WTC11 (cell line): Measurements from ENCODE around the gene CEP250. TPM values are rescaled to one million over a fixed set of nuclear protein-coding genes. Genes with fewer than 3 reads are reported as not detected.
A peak's percentile ranks its signal among the peaks of the same experiment; 100 is the strongest.
"Not testable (repeated sequence)": the region's sequence is repeated elsewhere in the genome, so short reads cannot be mapped to it uniquely, and the experiment has no call there.

Experiments
- ATAC-seq: fragments of 200-7000 bp; cut with Tn5 transposase; 2 replicates; pipeline ENCODE4 v1.10.0; 2021; ENCODE audit warnings: mild to moderate bottlenecking, moderate library complexity
- CTCF ChIA-PET: fragments of 300-600 bp; sonication (Branson Sonifier 250); formaldehyde crosslinking; loops from one replicate; lab custom pipeline; 2021; ENCODE audit warnings: antibody characterized with exemption; lab: Charles Lee
- POLR2A ChIA-PET: fragments of 350-600 bp; sonication (Branson Sonifier 250); formaldehyde crosslinking; loops from one replicate; lab custom pipeline; 2021; ENCODE audit warnings: antibody characterized with exemption; lab: Charles Lee
- DNase-seq: peaks from one replicate; pipeline ENCODE4 v3.0.0; 2021; ENCODE audit warnings: low spot score
- H3K27ac Mint-ChIP-seq: 2 replicates; pipeline ENCODE4 v1.8.0; 2021; ENCODE audit warnings: mixed read lengths
- H3K27me3 Mint-ChIP-seq: 2 replicates; pipeline ENCODE4 v1.8.0; 2021; ENCODE audit warnings: low read depth, mild to moderate bottlenecking, moderate library complexity, mixed read lengths
- H3K36me3 Mint-ChIP-seq: 2 replicates; pipeline ENCODE4 v1.8.0; 2021; ENCODE audit warnings: mixed read lengths
- H3K4me1 Mint-ChIP-seq: 2 replicates; pipeline ENCODE4 v1.8.0; 2022; ENCODE audit warnings: mixed read lengths
- H3K4me3 Mint-ChIP-seq: 2 replicates; pipeline ENCODE4 v1.8.0; 2021; ENCODE audit warnings: mild to moderate bottlenecking, moderate library complexity, mixed read lengths
- H3K9me3 Mint-ChIP-seq: 2 replicates; pipeline ENCODE4 v1.8.0; 2021; ENCODE audit warnings: mixed read lengths
- CREB1 ChIP-seq: sonication (generic); formaldehyde crosslinking; IDR thresholded peaks from 2 replicates; pipeline ENCODE4 v1.8.0; 2023; ENCODE audit warnings: mild to moderate bottlenecking, missing genetic modification reagents
- ESRRA ChIP-seq: sonication (generic); formaldehyde crosslinking; IDR thresholded peaks from 2 replicates; pipeline ENCODE4 v1.8.1; 2022; ENCODE audit warnings: mild to moderate bottlenecking, missing genetic modification reagents, borderline replicate concordance
- NFYB ChIP-seq: sonication (generic); formaldehyde crosslinking; conservative IDR thresholded peaks from 2 replicates; pipeline ENCODE4 v1.8.0; 2022; ENCODE audit warnings: low read depth, missing genetic modification reagents
- NR2C2 ChIP-seq: sonication (generic); formaldehyde crosslinking; IDR thresholded peaks from 2 replicates; pipeline ENCODE4 v1.8.0; 2022; ENCODE audit warnings: mild to moderate bottlenecking, missing genetic modification reagents
- OVOL2 ChIP-seq: fragments of 250-450 bp; sonication (Bioruptor Pico); IDR thresholded peaks from 2 replicates; pipeline ENCODE4 v1.9.0; 2021; ENCODE audit warnings: mild to moderate bottlenecking, borderline replicate concordance
- TEAD4 ChIP-seq: sonication (generic); formaldehyde crosslinking; IDR thresholded peaks from 2 replicates; pipeline ENCODE4 v1.8.0; 2022; ENCODE audit warnings: mild to moderate bottlenecking, missing genetic modification reagents
- ZNF138 ChIP-seq: sonication (generic); formaldehyde crosslinking; conservative IDR thresholded peaks from 2 replicates; pipeline ENCODE4 v1.8.1; 2022; ENCODE audit warnings: mild to moderate bottlenecking, moderate library complexity, missing genetic modification reagents
- ZNF219 ChIP-seq: sonication (generic); formaldehyde crosslinking; IDR thresholded peaks from 2 replicates; pipeline ENCODE4 v1.8.0; 2023; ENCODE audit warnings: missing genetic modification reagents, mild to moderate bottlenecking, borderline replicate concordance
- ZNF232 ChIP-seq: sonication (generic); formaldehyde crosslinking; IDR thresholded peaks from 2 replicates; pipeline ENCODE4 v1.8.0; 2022; ENCODE audit warnings: mild to moderate bottlenecking, missing genetic modification reagents
- ZNF263 ChIP-seq: sonication (generic); formaldehyde crosslinking; IDR thresholded peaks from 2 replicates; pipeline ENCODE4 v1.8.1; 2022; ENCODE audit warnings: low read depth, mild to moderate bottlenecking, moderate library complexity, missing genetic modification reagents
- ZNF396 ChIP-seq: fragments of 250-450 bp; sonication (Bioruptor Pico); IDR thresholded peaks from 2 replicates; pipeline ENCODE4 v1.8.0; 2021; ENCODE audit warnings: mild to moderate bottlenecking, moderate library complexity, borderline replicate concordance
- total RNA-seq: library from RNA; stranded (reverse); gene quantifications from 3 replicates; pipeline ENCODE4 v1.2.3, GENCODE V29; 2021
- TF ChIP-seq, protein P1 (sequence below): sonication (generic); formaldehyde crosslinking; IDR thresholded peaks from 2 replicates; pipeline ENCODE4 v1.8.1; 2023; ENCODE audit warnings: mild to moderate bottlenecking, missing genetic modification reagents
- TF ChIP-seq, protein P2 (sequence below): sonication (generic); formaldehyde crosslinking; IDR thresholded peaks from 2 replicates; pipeline ENCODE4 v1.8.1; 2023; ENCODE audit warnings: mild to moderate bottlenecking, missing genetic modification reagents, moderate library complexity
- TF ChIP-seq, protein P3 (sequence below): fragments of 250-450 bp; sonication (Bioruptor Pico); IDR thresholded peaks from 2 replicates; pipeline ENCODE4 v1.9.0; 2021; ENCODE audit warnings: mild to moderate bottlenecking
- TF ChIP-seq, protein P4 (sequence below): sonication (generic); formaldehyde crosslinking; IDR thresholded peaks from 2 replicates; pipeline ENCODE4 v1.8.1; 2022; ENCODE audit warnings: mild to moderate bottlenecking, missing genetic modification reagents, moderate library complexity, borderline replicate concordance
- TF ChIP-seq, protein P5 (sequence below): fragments of 250-450 bp; sonication (Bioruptor Pico); IDR thresholded peaks from 2 replicates; pipeline ENCODE4 v2.1.2; 2022; ENCODE audit warnings: mild to moderate bottlenecking, moderate library complexity

Gene CEP250
- total RNA-seq, 1 experiment from 2014 or later: 63.1 TPM

DNA sequence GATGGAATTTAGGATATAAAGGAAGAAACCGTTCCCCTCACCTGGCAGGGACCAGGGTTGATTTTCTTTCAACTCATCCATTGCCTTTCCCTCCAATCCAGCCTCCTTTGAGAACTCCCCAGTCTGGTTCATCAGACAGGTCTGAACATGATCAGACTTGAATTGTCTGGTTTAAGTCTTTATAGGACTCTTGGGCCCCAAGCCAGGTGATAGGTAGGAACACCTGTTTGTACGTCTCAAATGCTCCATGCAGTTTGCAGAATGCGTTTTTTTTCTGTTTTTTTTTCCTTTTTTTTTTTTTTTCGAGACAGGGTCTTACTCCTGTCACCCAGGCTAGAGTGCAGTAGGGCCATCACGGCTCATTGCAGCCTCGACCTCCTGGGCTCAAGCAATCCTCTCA, 4.1 kb upstream of the CEP250 start:
- H3K9me3 Mint-ChIP-seq: no peaks in the 10 kb centered on the region
- no peak for TF ChIP-seq ZNF219 (CRISPR knock-in tag)
- no peak for TF ChIP-seq CREB1 (CRISPR knock-in tag)
- TF ChIP-seq ZNF138 (CRISPR knock-in tag): no peak
- no peak for TF ChIP-seq ZNF263
- TF ChIP-seq, protein P1, sequence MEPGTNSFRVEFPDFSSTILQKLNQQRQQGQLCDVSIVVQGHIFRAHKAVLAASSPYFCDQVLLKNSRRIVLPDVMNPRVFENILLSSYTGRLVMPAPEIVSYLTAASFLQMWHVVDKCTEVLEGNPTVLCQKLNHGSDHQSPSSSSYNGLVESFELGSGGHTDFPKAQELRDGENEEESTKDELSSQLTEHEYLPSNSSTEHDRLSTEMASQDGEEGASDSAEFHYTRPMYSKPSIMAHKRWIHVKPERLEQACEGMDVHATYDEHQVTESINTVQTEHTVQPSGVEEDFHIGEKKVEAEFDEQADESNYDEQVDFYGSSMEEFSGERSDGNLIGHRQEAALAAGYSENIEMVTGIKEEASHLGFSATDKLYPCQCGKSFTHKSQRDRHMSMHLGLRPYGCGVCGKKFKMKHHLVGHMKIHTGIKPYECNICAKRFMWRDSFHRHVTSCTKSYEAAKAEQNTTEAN (CRISPR knock-in tag): no peak
- TF ChIP-seq, protein P2, sequence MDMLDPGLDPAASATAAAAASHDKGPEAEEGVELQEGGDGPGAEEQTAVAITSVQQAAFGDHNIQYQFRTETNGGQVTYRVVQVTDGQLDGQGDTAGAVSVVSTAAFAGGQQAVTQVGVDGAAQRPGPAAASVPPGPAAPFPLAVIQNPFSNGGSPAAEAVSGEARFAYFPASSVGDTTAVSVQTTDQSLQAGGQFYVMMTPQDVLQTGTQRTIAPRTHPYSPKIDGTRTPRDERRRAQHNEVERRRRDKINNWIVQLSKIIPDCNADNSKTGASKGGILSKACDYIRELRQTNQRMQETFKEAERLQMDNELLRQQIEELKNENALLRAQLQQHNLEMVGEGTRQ (CRISPR knock-in tag): no peak
- no peak for TF ChIP-seq NR2C2
- TF ChIP-seq NFYB: no peak
- TF ChIP-seq ZNF232 (CRISPR knock-in tag): no peak
- TF ChIP-seq, protein P3, sequence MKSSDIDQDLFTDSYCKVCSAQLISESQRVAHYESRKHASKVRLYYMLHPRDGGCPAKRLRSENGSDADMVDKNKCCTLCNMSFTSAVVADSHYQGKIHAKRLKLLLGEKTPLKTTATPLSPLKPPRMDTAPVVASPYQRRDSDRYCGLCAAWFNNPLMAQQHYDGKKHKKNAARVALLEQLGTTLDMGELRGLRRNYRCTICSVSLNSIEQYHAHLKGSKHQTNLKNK (CRISPR knock-in tag): no peak
- TF ChIP-seq TEAD4 (CRISPR knock-in tag): no peak
- no peak for TF ChIP-seq ZNF396 (CRISPR knock-in tag)
- H3K27ac Mint-ChIP-seq: peak overlapping the region; percentile 38
- ChIA-PET POLR2A (no interaction called here), CTCF (no interaction called here)
- ATAC-seq (no peak), DNase-seq (no peak)
- H3K27me3 Mint-ChIP-seq: no peaks in the 10 kb centered on the region
- H3K4me1 Mint-ChIP-seq: peaks cover 22% of the 10 kb centered on the region
- no peak overlapping the region for H3K4me3 Mint-ChIP-seq
- H3K36me3 Mint-ChIP-seq: peaks cover 6% of the 10 kb centered on the region; the same call in 1 of the 2 replicates

DNA sequence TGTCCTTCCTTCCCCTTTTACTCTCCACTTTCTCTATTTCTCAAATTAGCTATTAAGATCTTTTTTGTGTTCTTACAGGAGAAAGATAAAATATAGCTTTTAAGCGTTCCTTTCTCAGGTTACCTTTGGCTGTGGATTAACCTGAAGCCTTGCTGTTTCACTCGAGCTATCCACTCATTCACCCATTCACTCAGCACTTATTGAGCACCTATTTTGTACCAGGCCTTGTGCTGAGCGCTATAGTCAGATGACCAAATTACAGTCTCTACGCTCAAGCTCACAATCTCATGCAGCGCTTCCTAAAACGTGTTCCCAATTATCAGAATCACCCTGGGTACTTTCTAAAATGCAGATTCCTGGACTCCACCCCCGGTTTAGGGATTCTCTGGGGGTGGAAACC, 1.8 kb upstream of the CEP250 start:
- Mint-ChIP-seq H3K27ac (peak overlapping the region; percentile 74), H3K36me3 (peaks cover 6% of the 10 kb centered on the region; the same call in 1 of the 2 replicates), H3K4me1 (peaks cover 32% of the 10 kb centered on the region), H3K4me3 (peak overlapping the region; percentile 90), H3K27me3 (no peaks in the 10 kb centered on the region), H3K9me3 (no peaks in the 10 kb centered on the region)
- ATAC-seq (no peak), DNase-seq (no peak)
- ChIA-PET POLR2A (interaction anchor here (0.7 to 1.4 kb wide), 3 partner anchors 8 to 190 kb away, joined by 3 to 4 read pairs (median 4); no protein-coding TSS in a partner anchor), CTCF (interaction anchor here (1.2 to 2.5 kb wide), 6 partner anchors 14 to 684 kb away, joined by 3 to 19 read pairs (median 6); no protein-coding TSS in a partner anchor)
- TF ChIP-seq TEAD4 (CRISPR knock-in tag): no peak
- no peak for TF ChIP-seq ESRRA (CRISPR knock-in tag)

DNA sequence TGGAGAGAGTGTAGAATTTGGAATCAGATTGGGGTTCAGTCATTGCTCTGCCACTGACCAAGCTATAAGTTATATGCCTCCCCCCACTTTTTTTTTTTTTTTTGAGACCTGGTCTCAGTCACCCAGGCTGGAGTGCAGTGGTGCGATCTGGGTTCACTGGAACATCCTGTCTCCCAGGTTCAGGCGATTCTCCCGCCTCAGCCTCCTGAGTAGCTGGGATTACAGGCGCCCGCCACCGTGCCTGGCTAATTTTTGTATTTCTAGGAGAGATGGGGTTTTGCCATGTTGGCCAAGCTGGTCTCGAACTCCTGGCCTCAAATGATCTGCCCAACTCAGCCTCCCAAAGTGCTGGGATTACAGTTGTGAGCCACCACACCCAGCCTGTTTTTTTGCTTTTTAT, 1.3 kb downstream of the CEP250 start:
- peaks cover 17% of the 10 kb centered on the region for H3K36me3 Mint-ChIP-seq
- ChIA-PET POLR2A (interaction anchor here (0.7 to 2.9 kb wide), 2 partner anchors 85 to 92 kb away, joined by 4 to 10 read pairs; partner anchors contain the start of gene ERGIC3), CTCF (interaction anchor here (0.6 to 2.2 kb wide), 8 partner anchors 9 to 163 kb away, joined by 3 to 23 read pairs (median 3); no protein-coding TSS in a partner anchor)
- peaks cover 27% of the 10 kb centered on the region for H3K4me1 Mint-ChIP-seq
- not testable (repeated sequence) for DNase-seq, H3K27me3 Mint-ChIP-seq, H3K27ac Mint-ChIP-seq, H3K9me3 Mint-ChIP-seq, ATAC-seq
- peak overlapping the region; percentile 90 for H3K4me3 Mint-ChIP-seq

DNA sequence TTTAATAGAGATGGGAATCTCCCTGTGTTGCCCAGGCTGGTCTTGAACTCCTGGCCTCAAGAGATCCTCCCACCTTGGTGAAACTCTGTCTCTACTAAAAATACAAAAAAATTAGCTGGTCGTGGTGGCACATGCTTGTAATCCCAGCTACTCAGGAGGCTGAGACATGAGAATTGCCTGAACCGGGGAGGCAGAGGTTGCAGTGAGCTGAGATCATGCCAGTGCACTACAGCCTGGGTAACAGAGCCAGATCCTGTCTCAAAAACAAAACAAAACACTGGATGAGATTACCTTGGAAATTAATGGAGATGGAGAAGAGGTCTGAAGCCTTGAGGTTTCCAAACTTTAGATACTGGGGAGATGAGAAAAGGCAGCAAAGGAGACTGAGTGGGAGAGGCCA, 2.1 kb downstream of the CEP250 start:
- Mint-ChIP-seq H3K27ac (peak overlapping the region; percentile 58; the same call in 1 of the 2 replicates), H3K4me1 (peaks cover 27% of the 10 kb centered on the region), H3K36me3 (peaks cover 21% of the 10 kb centered on the region)
- ATAC-seq, H3K4me3 Mint-ChIP-seq, POLR2A ChIA-PET, H3K9me3 Mint-ChIP-seq, H3K27me3 Mint-ChIP-seq, DNase-seq: not testable (repeated sequence)
- CTCF ChIA-PET: interaction anchor here (0.6 to 2.1 kb wide), 5 partner anchors 10 to 151 kb away, joined by 3 to 23 read pairs (median 5); no protein-coding TSS in a partner anchor

DNA sequence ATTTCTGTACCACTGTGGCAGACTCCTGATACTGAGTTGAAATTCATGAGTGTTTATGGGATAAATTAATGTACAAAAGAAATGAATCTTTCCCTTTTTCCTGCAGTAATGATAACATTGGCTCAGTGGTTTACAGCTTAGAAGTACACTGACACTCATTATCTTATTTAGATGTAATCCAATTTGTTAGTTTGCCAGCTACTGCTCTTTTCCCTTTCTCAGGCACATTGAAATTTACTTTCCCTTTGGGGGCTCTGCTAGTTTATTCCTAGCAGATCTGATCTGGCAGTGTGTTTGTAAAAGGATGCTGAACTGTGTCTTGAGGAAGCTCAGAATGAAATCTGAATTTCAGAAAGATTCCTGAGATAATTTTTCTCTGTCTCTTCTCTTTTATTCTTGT, 3.0 kb downstream of the CEP250 start:
- TF ChIP-seq, protein P4, sequence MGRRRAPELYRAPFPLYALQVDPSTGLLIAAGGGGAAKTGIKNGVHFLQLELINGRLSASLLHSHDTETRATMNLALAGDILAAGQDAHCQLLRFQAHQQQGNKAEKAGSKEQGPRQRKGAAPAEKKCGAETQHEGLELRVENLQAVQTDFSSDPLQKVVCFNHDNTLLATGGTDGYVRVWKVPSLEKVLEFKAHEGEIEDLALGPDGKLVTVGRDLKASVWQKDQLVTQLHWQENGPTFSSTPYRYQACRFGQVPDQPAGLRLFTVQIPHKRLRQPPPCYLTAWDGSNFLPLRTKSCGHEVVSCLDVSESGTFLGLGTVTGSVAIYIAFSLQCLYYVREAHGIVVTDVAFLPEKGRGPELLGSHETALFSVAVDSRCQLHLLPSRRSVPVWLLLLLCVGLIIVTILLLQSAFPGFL (CRISPR knock-in tag): no peak
- TF ChIP-seq NR2C2 (no peak), ZNF232 (CRISPR knock-in tag) (no peak), OVOL2 (CRISPR knock-in tag) (no peak)
- TF ChIP-seq, protein P5, sequence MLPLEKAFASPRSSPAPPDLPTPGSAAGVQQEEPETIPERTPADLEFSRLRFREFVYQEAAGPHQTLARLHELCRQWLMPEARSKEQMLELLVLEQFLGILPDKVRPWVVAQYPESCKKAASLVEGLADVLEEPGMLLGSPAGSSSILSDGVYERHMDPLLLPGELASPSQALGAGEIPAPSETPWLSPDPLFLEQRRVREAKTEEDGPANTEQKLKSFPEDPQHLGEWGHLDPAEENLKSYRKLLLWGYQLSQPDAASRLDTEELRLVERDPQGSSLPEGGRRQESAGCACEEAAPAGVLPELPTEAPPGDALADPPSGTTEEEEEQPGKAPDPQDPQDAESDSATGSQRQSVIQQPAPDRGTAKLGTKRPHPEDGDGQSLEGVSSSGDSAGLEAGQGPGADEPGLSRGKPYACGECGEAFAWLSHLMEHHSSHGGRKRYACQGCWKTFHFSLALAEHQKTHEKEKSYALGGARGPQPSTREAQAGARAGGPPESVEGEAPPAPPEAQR: no peak
- TF ChIP-seq, all 79 proteins: peak for 0
- DNase-seq: no peak
- Mint-ChIP-seq H3K4me1 (peaks cover 26% of the 10 kb centered on the region), H3K27ac (no peak overlapping the region), H3K4me3 (no peak overlapping the region), H3K27me3 (no peaks in the 10 kb centered on the region), H3K9me3 (no peaks in the 10 kb centered on the region), H3K36me3 (peaks cover 19% of the 10 kb centered on the region)
- CTCF ChIA-PET: no interaction called here
- no peak for ATAC-seq
- POLR2A ChIA-PET: interaction anchor here (0.6 kb wide), 1 partner anchor 375 kb away, joined by 3 read pairs; no protein-coding TSS in a partner anchor
